Gastroesophageal sphincter (tissue), 4 donors: ENCODE data around the gene TPT1. TPM values are rescaled to one million over a fixed set of nuclear protein-coding genes. Genes with fewer than 3 reads are reported as not detected.
A peak's percentile ranks its signal among the peaks of the same experiment; 100 is the strongest.
"Not testable (repeated sequence)": the region's sequence is repeated elsewhere in the genome, so short reads cannot be mapped to it uniquely, and the experiment has no call there.

Experiments used
- ATAC-seq: fragments of 150-250 bp; one replicate; pipeline ENCODE4 v1.9.1; 2016; ENCODE audit warnings: mild to moderate bottlenecking, moderate library complexity
- H3K27ac ChIP-seq, 4 donors: fragments of 200-600 bp; sonication (generic) in 3 of 4; 1 replicate in 3 of 4; 2 replicates in 1 of 4; pipeline ENCODE4 v1.5.1; 2016 to 2019
- H3K27me3 ChIP-seq: fragments of 200-600 bp; sonication (generic); one replicate; pipeline ENCODE4 v1.5.1; 2019
- H3K36me3 ChIP-seq, 2 donors: fragments of 200-600 bp; sonication (generic); one replicate each; pipeline ENCODE4 v1.5.1; 2019; ENCODE audit warnings: control low read depth in 1 of 2
- H3K4me1 ChIP-seq, 3 donors: fragments of 200-600 bp; sonication (generic); 1 replicate in 2 of 3; 2 replicates in 1 of 3; pipeline ENCODE4 v1.5.1; 2016 to 2019; ENCODE audit warnings: control low read depth in 2 of 3
- H3K4me3 ChIP-seq, 2 donors: fragments of 200-600 bp; sonication (generic); one replicate each; pipeline ENCODE4 v1.5.1; 2019; ENCODE audit warnings: mild to moderate bottlenecking in 1 of 2, moderate library complexity in 1 of 2
- H3K9me3 ChIP-seq, 3 donors: fragments of 200-600 bp; sonication (generic); one replicate each; pipeline ENCODE4 v1.5.1; 2017 to 2019; ENCODE audit warnings: control low read depth in 2 of 3
- EP300 ChIP-seq: sonication (generic); formaldehyde crosslinking; IDR thresholded peaks from one replicate; pipeline ENCODE4 v1.6.1; 2017; ENCODE audit warnings: antibody characterized with exemption, mild to moderate bottlenecking
- POLR2A ChIP-seq, 2 donors: fragments of 450-650 bp; IDR thresholded peaks; one replicate each; pipeline ENCODE4 v1.6.1; 2017; ENCODE audit warnings: antibody characterized with exemption in 2 of 2, mild to moderate bottlenecking in 2 of 2, moderate library complexity in 1 of 2
- POLR2AphosphoS5 ChIP-seq: sonication (generic); formaldehyde crosslinking; IDR thresholded peaks from one replicate; pipeline ENCODE4 v1.6.1; 2017; ENCODE audit warnings: antibody characterized with exemption
- WGBS, 2 donors: methylation state at CpG; one replicate each; pipeline ENCODE4 v1.1.5; 2018; ENCODE audit warnings: low coverage in 1 of 2; 5-methylcytosine and 5-hydroxymethylcytosine counted together
- total RNA-seq, 4 donors: library from RNA; depleted of rRNA; stranded (reverse); fragments of >200 nt; gene quantifications; one replicate each; pipeline ENCODE4 v1.1.0, GENCODE V29; 2016
- TF ChIP-seq, protein P1 (sequence below), 4 experiments: fragments of 200-600 bp in 2 of 4; fragments of 450-650 bp in 2 of 4; sonication (generic) in 1 of 4; IDR thresholded peaks; one replicate each; pipeline ENCODE4 v1.5.1; 2017 to 2019; ENCODE audit warnings: antibody characterized with exemption in 4 of 4, mild to moderate bottlenecking in 2 of 4, moderate library complexity in 2 of 4

TPT1 gene
- total RNA-seq, 4 donors from 2014 or later: 1,925 to 3,753 (median 2,929) TPM

- Histone ChIP-seq H3K36me3 (peaks cover 0 to 49% of the 10 kb centered on the region in 2 donors), H3K4me1 (no peaks in the 10 kb centered on the region), H3K27me3 (no peaks in the 10 kb centered on the region), H3K9me3 (no peaks in the 10 kb centered on the region), H3K4me3 (no peak overlapping the region), H3K27ac (no peak overlapping the region)
- no peak for ATAC-seq
- TF ChIP-seq, protein P1, sequence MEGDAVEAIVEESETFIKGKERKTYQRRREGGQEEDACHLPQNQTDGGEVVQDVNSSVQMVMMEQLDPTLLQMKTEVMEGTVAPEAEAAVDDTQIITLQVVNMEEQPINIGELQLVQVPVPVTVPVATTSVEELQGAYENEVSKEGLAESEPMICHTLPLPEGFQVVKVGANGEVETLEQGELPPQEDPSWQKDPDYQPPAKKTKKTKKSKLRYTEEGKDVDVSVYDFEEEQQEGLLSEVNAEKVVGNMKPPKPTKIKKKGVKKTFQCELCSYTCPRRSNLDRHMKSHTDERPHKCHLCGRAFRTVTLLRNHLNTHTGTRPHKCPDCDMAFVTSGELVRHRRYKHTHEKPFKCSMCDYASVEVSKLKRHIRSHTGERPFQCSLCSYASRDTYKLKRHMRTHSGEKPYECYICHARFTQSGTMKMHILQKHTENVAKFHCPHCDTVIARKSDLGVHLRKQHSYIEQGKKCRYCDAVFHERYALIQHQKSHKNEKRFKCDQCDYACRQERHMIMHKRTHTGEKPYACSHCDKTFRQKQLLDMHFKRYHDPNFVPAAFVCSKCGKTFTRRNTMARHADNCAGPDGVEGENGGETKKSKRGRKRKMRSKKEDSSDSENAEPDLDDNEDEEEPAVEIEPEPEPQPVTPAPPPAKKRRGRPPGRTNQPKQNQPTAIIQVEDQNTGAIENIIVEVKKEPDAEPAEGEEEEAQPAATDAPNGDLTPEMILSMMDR (IDR thresholded peaks at IDR 0.05): no peak
- TF ChIP-seq POLR2A (IDR thresholded peaks at IDR 0.05) (no peak), EP300 (no peak), POLR2AphosphoS5 (no peak)
- WGBS, 2 donors: 70 to 84% methylated on average over 3 to 4 of the region's 4 CpGs
Observed at GRCh38 chr13:45384474-45385174, 43.6 kb upstream of the TPT1 start.

- peaks cover 0 to 55% of the 10 kb centered on the region in 2 donors for H3K36me3 ChIP-seq
- not testable (repeated sequence) for H3K27me3 ChIP-seq, H3K9me3 ChIP-seq, H3K4me1 ChIP-seq, ATAC-seq, H3K4me3 ChIP-seq, H3K27ac ChIP-seq
- 53% methylated on average over 6 of the region's 8 CpGs; no CpG with 5 or more reads in 1 of the 2 donors for WGBS, 2 donors
Observed at GRCh38 chr13:45382739-45383138, 41.8 kb upstream of the TPT1 start.

GRCh38 chr13:45381196-45381595 lies 40.2 kb upstream of the TPT1 start:
- Histone ChIP-seq H3K36me3 (peaks cover 0 to 44% of the 10 kb centered on the region in 2 donors), H3K27ac (peak overlapping the region in 2 of 4 donors; percentile 24 to 37), H3K4me3 (no peak overlapping the region), H3K9me3 (no peaks in the 10 kb centered on the region), H3K4me1 (no peaks in the 10 kb centered on the region), H3K27me3 (no peaks in the 10 kb centered on the region)
- no peak for ATAC-seq
- no CpG with 5 or more reads among the region's 12 CpGs for WGBS, 2 donors
- TF ChIP-seq POLR2A (IDR thresholded peaks at IDR 0.05) (no peak), EP300 (no peak), POLR2AphosphoS5 (no peak)
- TF ChIP-seq, protein P1 (IDR thresholded peaks at IDR 0.05): no peak

DNA sequence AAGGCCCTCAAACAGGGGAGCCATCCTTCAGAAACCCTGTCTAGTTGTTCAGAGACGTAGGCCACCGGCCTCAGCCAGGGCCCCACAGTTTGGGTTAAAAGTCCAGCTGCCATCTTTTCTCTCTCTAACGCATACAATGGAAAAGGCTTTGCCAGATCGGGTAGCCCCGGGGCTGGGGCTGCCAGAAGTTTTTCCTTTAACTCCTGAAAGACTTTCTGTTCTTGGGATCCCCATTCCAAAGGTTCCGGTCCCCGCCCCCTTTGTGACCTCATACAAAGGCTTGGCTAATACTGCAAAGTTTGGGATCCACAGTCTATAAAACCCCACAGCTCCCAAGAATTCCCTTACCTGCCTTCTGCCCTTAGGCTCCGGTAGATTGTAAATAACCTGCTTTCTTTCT lies 39.7 kb upstream of the TPT1 start:
- not testable (repeated sequence) for H3K4me3 ChIP-seq, H3K27ac ChIP-seq, ATAC-seq, H3K27me3 ChIP-seq, H3K4me1 ChIP-seq, H3K9me3 ChIP-seq
- WGBS, 2 donors: 80% methylated on average over 2 of the region's 8 CpGs; no CpG with 5 or more reads in 1 of the 2 donors
- H3K36me3 ChIP-seq: peaks cover 0 to 39% of the 10 kb centered on the region in 2 donors

- 68 to 93% methylated on average over 4 to 7 of the region's 10 CpGs for WGBS, 2 donors
Observed at GRCh38 chr13:45379516-45379915, 38.5 kb upstream of the TPT1 start.

DNA sequence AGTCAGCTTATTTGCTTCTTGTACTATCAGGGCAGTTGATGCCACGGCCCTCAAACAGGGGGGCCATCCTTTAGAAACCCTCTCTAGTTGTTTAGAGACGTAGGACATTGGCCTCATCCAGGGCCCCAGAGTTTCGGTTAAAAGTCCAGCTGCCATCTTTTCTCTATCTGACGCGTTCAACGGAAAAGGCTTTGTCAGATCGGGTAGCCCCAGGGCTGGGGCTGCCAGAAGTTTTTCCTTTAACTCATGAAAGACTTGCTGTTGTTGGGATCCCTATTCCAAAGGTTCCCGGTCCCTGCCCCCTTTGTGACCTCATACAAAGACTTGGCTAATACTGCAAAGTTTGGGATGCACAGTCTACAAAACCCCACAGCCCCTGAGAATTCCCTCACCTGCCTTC lies 37.8 kb upstream of the TPT1 start:
- not testable (repeated sequence) for H3K27me3 ChIP-seq, ATAC-seq, H3K4me1 ChIP-seq, H3K9me3 ChIP-seq
- Histone ChIP-seq H3K4me3 (peak overlapping the region in 1 of 2 donors; percentile 22), H3K36me3 (peaks cover 0 to 25% of the 10 kb centered on the region in 2 donors), H3K27ac (peak overlapping the region in 1 of 4 donors; percentile 25)
- 86 to 89% methylated on average over 5 to 7 of the region's 8 CpGs for WGBS, 2 donors

More at GRCh38 chr13:45379516-45379915, 38.5 kb upstream of the TPT1 start:
- ATAC-seq, H3K4me1 ChIP-seq, H3K9me3 ChIP-seq, H3K27me3 ChIP-seq: not testable (repeated sequence)
- peak overlapping the region in 1 of 2 donors; percentile 22 for H3K4me3 ChIP-seq
- peaks cover 0 to 33% of the 10 kb centered on the region in 2 donors for H3K36me3 ChIP-seq
- peak overlapping the region in 1 of 4 donors; percentile 25 for H3K27ac ChIP-seq

GRCh38 chr13:45377314-45377713 lies 36.3 kb upstream of the TPT1 start:
- not testable (repeated sequence) for H3K4me3 ChIP-seq, H3K9me3 ChIP-seq, H3K27ac ChIP-seq, ATAC-seq, H3K4me1 ChIP-seq, H3K27me3 ChIP-seq
- peaks cover 0 to 23% of the 10 kb centered on the region in 2 donors for H3K36me3 ChIP-seq
- WGBS, 2 donors: no CpG with 5 or more reads among the region's 12 CpGs

DNA sequence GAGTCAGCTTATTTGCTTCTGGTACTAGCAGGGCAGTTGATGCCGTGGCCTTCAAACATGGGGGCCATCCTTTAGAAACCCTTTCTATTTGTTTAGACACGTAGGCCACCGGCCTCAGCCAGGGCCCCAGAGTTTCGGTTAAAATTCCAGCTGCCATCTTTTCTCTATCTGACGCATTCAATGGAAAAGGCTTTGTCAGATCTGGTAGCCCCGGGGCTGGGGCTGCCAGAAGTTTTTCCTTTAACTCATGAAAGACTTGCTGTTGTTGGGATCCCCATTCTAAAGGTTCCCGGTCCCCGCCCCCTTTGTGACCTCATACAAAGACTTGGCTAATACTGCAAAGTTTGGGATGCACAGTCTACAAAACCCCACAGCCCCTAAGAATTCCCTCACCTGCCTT lies 35.7 kb upstream of the TPT1 start:
- WGBS, 2 donors: 92% methylated on average over 7 of the region's 8 CpGs; no CpG with 5 or more reads in 1 of the 2 donors
- H3K27ac ChIP-seq, H3K4me1 ChIP-seq, H3K9me3 ChIP-seq, H3K4me3 ChIP-seq, H3K27me3 ChIP-seq, ATAC-seq: not testable (repeated sequence)
- peaks cover 0 to 23% of the 10 kb centered on the region in 2 donors for H3K36me3 ChIP-seq
